ENCODE data around the gene UNC79.

UNC79 gene

DNA sequence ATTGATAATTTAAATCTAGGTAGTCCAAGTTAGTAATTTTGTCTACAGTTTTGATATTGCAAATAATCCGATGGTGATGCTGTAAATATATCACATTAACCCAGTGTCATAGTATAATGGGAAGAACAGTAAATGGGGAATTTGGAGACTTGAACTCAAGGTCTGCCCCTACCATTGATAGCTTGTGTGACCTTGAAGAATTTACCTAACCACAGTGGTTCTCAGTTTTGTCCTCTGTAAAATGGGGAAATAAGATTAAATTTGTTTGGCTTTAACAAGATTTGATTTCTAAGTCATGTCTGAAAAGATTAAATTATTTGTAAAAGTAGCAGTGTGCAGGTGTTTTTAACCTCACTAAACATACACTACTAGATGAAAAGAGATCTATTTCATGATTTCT lies 100.9 kb downstream of the UNC79 start:
- TF ChIP-seq CTCF (IDR thresholded peaks at IDR 0.05; ENCODE audit: insufficient read depth, low read length) = no peak
- TF ChIP-seq GABPA (IDR thresholded peaks at IDR 0.05; ENCODE audit: low read depth) = no peak
- no peak for TF ChIP-seq POLR2AphosphoS5 (IDR thresholded peaks at IDR 0.05; ENCODE audit: low read depth)
- no peak for TF ChIP-seq REST (IDR thresholded peaks at IDR 0.05; ENCODE audit: insufficient replicate concordance, low read depth)
- no peak for TF ChIP-seq SPI1 (IDR thresholded peaks at IDR 0.05; ENCODE audit: borderline replicate concordance, low read depth)
- no peaks in the 10 kb centered on the region for H3K27me3 ChIP-seq (ENCODE audit: insufficient read depth, poor library complexity, severe bottlenecking)
- no peak overlapping the region for H3K4me3 ChIP-seq (replicated peaks; ENCODE audit: insufficient read depth, low read length)

GRCh38 chr14:93532541-93532940 lies 101.8 kb downstream of the UNC79 start:
- no peaks in the 10 kb centered on the region for H3K27me3 ChIP-seq (ENCODE audit: insufficient read depth, poor library complexity, severe bottlenecking)
- no peak overlapping the region for H3K27ac ChIP-seq (replicated peaks)
- peak in 1 of 2 experiments; percentile 15 for DNase-seq (ENCODE audit: low read depth in 1 of 2, low spot score in 1 of 2)
- TF ChIP-seq REST (IDR thresholded peaks at IDR 0.05; ENCODE audit: insufficient replicate concordance, low read depth) (no peak), SPI1 (IDR thresholded peaks at IDR 0.05; ENCODE audit: borderline replicate concordance, low read depth) (peak; percentile 53; the same call in 1 of the 2 replicates)
- no peak overlapping the region for H3K4me3 ChIP-seq (replicated peaks; ENCODE audit: insufficient read depth, low read length)

More for the DNA sequence above, 100.9 kb downstream of the UNC79 start:
- H3K27ac ChIP-seq (replicated peaks) = no peak overlapping the region
- no peak for DNase-seq (ENCODE audit: low read depth in 1 of 2, low spot score in 1 of 2)

DNA sequence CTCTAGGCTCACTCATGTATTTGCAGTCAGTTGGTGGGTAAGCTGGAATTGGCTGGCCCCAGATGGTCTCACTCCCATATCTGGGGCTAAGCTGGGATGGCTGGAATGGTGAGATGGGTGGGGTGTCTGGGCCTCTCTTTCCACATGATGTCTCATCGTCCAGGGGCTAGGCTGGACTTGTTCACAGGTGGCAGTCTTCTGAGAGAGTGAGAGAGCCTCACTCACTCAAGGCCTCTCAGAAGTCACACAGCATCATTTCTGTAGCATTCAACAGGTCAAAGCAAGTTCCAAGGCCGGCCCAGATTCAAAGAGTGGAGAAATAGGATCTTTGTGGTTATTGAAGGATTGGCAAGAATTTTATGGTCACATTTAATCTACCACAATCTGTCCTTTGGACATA lies 102.7 kb downstream of the UNC79 start:
- no peak for DNase-seq (ENCODE audit: low read depth in 1 of 2, low spot score in 1 of 2)
- Histone ChIP-seq H3K4me3 (replicated peaks; ENCODE audit: insufficient read depth, low read length) (no peak overlapping the region), H3K27ac (replicated peaks) (no peak overlapping the region), H3K27me3 (ENCODE audit: insufficient read depth, poor library complexity, severe bottlenecking) (no peaks in the 10 kb centered on the region)
- no peak for TF ChIP-seq CTCF (IDR thresholded peaks at IDR 0.05; ENCODE audit: insufficient read depth, low read length)
- no peak for TF ChIP-seq GABPA (IDR thresholded peaks at IDR 0.05; ENCODE audit: low read depth)
- TF ChIP-seq POLR2AphosphoS5 (IDR thresholded peaks at IDR 0.05; ENCODE audit: low read depth) = no peak
- TF ChIP-seq REST (IDR thresholded peaks at IDR 0.05; ENCODE audit: insufficient replicate concordance, low read depth) = no peak
- TF ChIP-seq SPI1 (IDR thresholded peaks at IDR 0.05; ENCODE audit: borderline replicate concordance, low read depth) = no peak
